HG02943 (cell line): ENCODE data around the gene KLHDC1.
A peak's percentile ranks its signal among the peaks of the same experiment; 100 is the strongest.
"Not testable (repeated sequence)": the region's sequence is repeated elsewhere in the genome, so short reads cannot be mapped to it uniquely, and the experiment has no call there.

ENCODE experiments used
- ATAC-seq: cut with Tn5 transposase; IDR thresholded peaks from one replicate; pipeline ENCODE4 v1.9.1; 2021; ENCODE audit warnings: mild to moderate bottlenecking, low read depth, moderate library complexity; ENCODE audit not compliant: unreplicated experiment

KLHDC1 gene

GRCh38 chr14:49692811-49693734, at the start of gene KLHDC1:
Gene KLHDC1 (plus strand): TSS chr14:49693120. CDS start chr14:49693195, 75 bp downstream.
- peak; percentile 81 for ATAC-seq

GRCh38 chr14:49653508-49653907, 39.4 kb upstream of the KLHDC1 start:
- no peak for ATAC-seq

DNA sequence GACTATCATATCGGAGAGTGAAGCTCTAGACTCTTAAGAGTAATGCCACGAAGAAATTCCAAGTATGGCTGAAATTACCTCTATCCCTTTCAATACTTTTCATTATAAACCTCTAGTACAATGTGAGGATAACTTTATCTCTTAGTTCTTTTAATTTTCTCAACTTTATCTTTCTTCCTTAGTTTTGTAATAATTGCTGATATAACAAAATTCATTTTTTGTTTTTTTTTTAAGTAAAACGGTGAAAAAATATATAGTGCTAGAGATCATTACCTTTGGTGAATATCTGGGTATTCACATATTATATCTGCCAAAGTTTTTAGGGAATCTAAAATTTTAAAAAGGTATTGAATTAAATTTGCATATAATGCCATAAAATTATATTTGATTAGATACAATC, 38.4 kb upstream of the KLHDC1 start:
- ATAC-seq, result no peak

GRCh38 chr14:49657500-49657899, 35.4 kb upstream of the KLHDC1 start:
- not testable (repeated sequence) for ATAC-seq

GRCh38 chr14:49659526-49660455, 33.1 kb upstream of the KLHDC1 start:
- ATAC-seq, result no peak

DNA sequence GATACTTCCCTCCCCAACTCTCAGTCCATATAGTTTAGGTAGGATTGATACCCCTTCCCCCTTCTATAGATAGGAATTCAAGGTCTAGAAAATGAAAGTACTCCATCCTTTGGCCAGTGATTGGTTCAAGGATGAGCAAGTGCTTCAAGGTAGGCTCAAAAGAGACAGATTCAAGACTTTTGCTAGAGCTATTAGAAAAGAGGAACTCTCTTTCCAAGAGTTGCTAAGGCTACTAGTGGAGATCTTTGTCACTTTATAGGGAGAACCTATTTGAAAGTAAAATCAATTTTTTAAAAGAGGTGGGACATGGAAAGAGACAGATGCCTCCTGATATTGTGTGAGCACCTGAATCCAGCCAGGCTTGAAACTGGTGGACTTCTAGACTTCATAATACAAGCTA, 22.4 kb upstream of the KLHDC1 start:
- no peak for ATAC-seq

DNA sequence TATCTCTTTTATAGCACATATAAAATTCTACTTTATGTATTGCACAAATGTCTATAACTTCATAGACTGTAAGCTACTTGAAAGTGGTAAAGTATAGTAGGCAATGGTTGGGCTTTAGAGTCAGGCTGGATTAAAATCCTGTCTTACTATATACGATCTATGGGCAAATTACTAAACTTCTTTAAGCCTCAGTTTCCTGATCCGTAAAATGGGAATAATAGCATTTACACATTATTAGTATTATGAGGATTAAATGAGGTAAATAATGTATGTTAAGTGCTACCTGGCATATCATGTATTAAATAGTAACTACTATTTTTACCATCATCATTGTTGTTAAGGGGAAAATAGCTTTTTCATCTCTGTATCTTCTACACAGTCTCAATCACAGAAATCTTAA, 19.3 kb upstream of the KLHDC1 start:
- no peak for ATAC-seq

DNA sequence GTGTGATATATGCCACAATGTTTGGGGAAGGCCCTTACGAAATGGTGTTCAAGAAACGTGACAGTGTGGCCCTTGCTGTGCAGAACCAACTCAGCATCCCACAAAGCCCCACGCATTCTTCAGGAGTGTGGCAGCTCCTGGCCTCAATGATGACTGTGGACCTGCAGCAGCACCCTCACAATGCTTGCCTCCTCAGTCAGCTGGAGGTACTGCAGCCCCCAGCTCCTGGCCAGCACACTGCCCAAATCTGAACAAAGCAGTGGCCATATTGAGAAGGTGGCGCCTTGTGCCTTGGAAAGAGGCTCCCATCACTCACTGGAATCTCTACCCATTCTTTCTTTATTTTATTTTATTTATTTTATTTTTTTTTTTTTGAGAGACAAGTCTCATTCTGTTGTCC, 15.3 kb upstream of the KLHDC1 start:
- no peak for ATAC-seq

- ATAC-seq, result no peak
These were observed 13.6 kb upstream of the KLHDC1 start for GRCh38 chr14:49679271-49679670.

- no peak for ATAC-seq
These were observed 6.5 kb upstream of the KLHDC1 start for GRCh38 chr14:49686425-49686824.

DNA sequence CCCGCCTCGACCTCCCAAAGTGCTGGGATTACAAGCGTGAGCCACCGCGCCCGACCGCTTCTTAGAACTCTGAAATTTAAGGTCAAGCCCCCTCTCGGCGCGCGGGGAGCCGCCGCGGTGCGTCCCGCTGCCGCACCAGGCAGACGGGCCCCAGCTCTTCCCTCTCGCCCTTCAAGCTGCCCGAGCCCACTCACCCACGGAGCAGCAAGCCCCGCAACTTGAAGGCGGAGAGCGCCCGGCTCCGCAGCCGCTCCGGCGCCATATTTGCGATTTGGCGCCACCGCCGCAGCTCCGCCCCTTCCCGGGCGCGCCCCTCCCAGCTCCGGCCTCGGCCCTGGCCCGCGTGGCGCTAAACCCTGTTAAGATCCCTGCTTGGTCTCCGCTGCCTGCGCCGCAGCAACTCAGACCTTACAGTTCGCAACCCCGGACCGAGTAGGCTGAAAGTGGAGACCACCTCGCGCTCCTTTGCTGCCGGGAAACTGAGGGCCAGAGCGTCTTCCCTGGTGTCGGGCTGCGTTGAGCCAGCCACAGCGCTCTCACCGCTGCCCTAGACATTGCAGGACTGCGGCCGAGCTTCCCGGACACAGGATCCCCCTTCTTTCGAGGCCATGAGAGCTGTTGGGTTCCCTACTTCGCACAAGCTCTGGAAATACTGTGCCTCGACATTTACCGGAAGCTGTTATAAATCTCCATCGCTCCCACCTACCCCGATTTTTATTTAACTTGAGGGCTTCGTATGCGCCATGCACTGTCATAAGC, 4.8 kb upstream of the KLHDC1 start, which contains the start of gene POLE2:
Gene POLE2, minus strand, starts transcription at position 273 of the 759 bp plus-strand sequence. Its CDS starts 11 bp downstream, at position 262.
- peak; percentile 84 for ATAC-seq

DNA sequence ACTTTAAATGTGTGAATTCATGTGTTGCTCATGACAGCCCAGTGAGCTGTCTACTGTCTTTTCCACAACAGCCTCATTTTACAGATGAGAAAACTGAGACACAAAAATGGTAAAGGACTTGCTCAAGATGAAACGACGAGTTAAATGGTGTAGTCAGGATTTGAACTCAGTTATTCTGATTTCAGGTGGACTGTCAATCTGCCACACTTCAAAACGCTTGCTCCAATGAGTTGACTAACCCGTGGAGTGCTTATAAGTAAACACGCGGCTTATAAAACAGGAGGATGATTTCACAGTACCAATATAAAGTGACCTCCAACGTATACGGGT, 4.3 kb upstream of the KLHDC1 start:
- ATAC-seq, result no peak

DNA sequence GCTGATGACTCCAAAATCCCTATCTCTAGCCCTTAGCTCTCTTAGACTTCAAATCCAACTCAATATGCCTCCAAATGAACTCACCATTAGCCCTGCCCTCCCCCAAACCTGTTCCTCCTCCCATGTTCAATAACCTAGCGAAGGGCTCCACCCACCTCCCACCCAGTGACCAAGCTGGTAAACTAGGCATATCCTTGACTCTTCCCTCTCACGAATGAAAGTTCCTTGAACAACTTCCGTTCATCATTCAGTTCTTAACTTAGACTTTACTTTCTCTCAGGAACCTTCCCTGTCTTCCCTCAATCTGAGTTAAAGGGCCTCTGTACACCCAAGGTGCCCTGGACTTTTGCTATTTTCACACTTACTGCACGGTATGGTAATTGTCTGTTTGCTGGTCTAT, 1.9 kb upstream of the KLHDC1 start:
- no peak for ATAC-seq

GRCh38 chr14:49692193-49692757, 645 bp upstream of the KLHDC1 start:
- ATAC-seq, result no peak

GRCh38 chr14:49693735-49694124, 810 bp downstream of the KLHDC1 start:
- ATAC-seq, result not testable (repeated sequence)

GRCh38 chr14:49702725-49703124, 9.8 kb downstream of the KLHDC1 start:
- ATAC-seq, result no peak

- no peak for ATAC-seq
These were observed 11.0 kb downstream of the KLHDC1 start for GRCh38 chr14:49703965-49704364.

DNA sequence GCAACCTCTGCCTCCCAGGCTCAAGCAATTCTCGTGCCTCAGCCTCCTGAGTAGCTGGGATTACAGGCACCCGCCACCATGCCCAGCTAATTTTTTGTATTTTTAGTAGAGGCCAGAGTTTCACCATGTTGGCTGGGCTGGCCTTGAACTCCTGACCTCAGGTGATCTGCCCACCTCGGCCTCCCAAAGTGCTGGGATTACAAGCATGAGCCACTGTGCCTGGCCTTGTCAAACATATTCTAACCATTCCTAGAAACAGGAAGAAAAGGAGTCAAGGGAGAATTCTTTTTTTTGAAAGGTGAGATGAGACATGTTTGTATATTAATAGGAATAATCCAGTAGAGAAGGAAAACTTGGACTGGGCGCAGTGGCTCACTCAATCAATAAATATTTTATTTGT, 11.6 kb downstream of the KLHDC1 start:
- ATAC-seq, result not testable (repeated sequence)

- ATAC-seq, result not testable (repeated sequence)
These were observed 18.1 kb downstream of the KLHDC1 start for GRCh38 chr14:49710993-49711392.

DNA sequence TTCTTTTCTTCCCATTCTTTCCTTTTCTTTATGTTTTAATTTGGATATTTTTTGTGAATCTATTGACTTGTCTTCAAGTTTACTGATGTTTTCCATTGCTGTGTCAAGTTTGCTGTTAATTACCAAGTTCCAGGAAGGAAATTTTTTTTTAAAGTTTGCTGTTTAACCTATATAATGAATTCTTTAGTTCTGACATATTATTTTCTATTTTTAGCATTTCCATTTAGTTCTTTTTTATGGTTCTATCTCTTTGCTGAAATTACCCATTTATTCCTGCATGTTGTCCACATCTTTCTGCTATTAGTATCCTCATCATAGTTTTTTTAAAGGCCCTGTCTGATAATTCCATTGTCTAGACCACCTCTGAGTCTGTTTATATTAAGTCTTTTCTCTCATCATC, 27.8 kb downstream of the KLHDC1 start:
- ATAC-seq, result no peak
